HG03571 (cell line): Measurements from ENCODE around the gene KCNG1.
"Not testable (repeated sequence)": the region's sequence is repeated elsewhere in the genome, so short reads cannot be mapped to it uniquely, and the experiment has no call there.

Experiments used
- ATAC-seq: cut with Tn5 transposase; IDR thresholded peaks from one replicate; pipeline ENCODE4 v1.9.1; 2021; ENCODE audit not compliant: unreplicated experiment

The KCNG1 gene

GRCh38 chr20:51022803-51023616, at the start of gene KCNG1:
TSS of gene KCNG1 (minus strand) at chr20:51023107. CDS start at chr20:51010338, 12,769 bp downstream.
- ATAC-seq: no peak

- no peak for ATAC-seq
Observed at GRCh38 chr20:51070621-51071020, 47.7 kb upstream of the KCNG1 start.

GRCh38 chr20:51067792-51068191, 44.9 kb upstream of the KCNG1 start:
- no peak for ATAC-seq

GRCh38 chr20:51065615-51066014, 42.7 kb upstream of the KCNG1 start:
- no peak for ATAC-seq

GRCh38 chr20:51064137-51064536, 41.2 kb upstream of the KCNG1 start:
- no peak for ATAC-seq

GRCh38 chr20:51062065-51062464, 39.2 kb upstream of the KCNG1 start:
- no peak for ATAC-seq

- no peak for ATAC-seq
Observed at GRCh38 chr20:51061418-51062045, 38.6 kb upstream of the KCNG1 start.

- ATAC-seq: no peak
Observed at GRCh38 chr20:51060301-51060700, 37.4 kb upstream of the KCNG1 start.

- no peak for ATAC-seq
Observed at GRCh38 chr20:51059862-51060261, 37.0 kb upstream of the KCNG1 start.

- no peak for ATAC-seq
Observed at GRCh38 chr20:51058017-51058416, 35.1 kb upstream of the KCNG1 start.

GRCh38 chr20:51054233-51054632, 31.3 kb upstream of the KCNG1 start:
- no peak for ATAC-seq

GRCh38 chr20:51050531-51051075, 27.7 kb upstream of the KCNG1 start:
- ATAC-seq: no peak

- ATAC-seq: no peak
Observed at GRCh38 chr20:51046021-51046985, 23.4 kb upstream of the KCNG1 start.

GRCh38 chr20:51045492-51045891, 22.6 kb upstream of the KCNG1 start:
- ATAC-seq: not testable (repeated sequence)

- ATAC-seq: no peak
Observed at GRCh38 chr20:51044796-51045195, 21.9 kb upstream of the KCNG1 start.

- ATAC-seq: no peak
Observed at GRCh38 chr20:51043811-51044210, 20.9 kb upstream of the KCNG1 start.

- no peak for ATAC-seq
Observed at GRCh38 chr20:51042657-51043247, 19.8 kb upstream of the KCNG1 start.

- no peak for ATAC-seq
Observed at GRCh38 chr20:51042064-51042463, 19.2 kb upstream of the KCNG1 start.

- no peak for ATAC-seq
Observed at GRCh38 chr20:51037532-51038115, 14.7 kb upstream of the KCNG1 start.

- ATAC-seq: no peak
Observed at GRCh38 chr20:51036827-51037531, 14.1 kb upstream of the KCNG1 start.
